ENCODE results near the gene MAU2. TPM values are rescaled to one million over a fixed set of nuclear protein-coding genes. Genes with fewer than 3 reads are reported as not detected.

The MAU2 gene
- total and polyA plus RNA-seq, 2 experiments from 2014 or later, result 18.9 to 62.2 TPM

GRCh38 chr19:19280561-19280960, 40.1 kb upstream of the MAU2 start:
- ATAC-seq (no peak), DNase-seq (ENCODE audit: low spot score) (no peak)
- H3K27me3 ChIP-seq (ENCODE audit: insufficient read depth), result no peaks in the 10 kb centered on the region
- H4K20me1 ChIP-seq (replicated peaks; ENCODE audit: insufficient read depth), result peaks cover 5% of the 10 kb centered on the region
- H3K4me3 ChIP-seq, result no peak overlapping the region
- H3K27me3 Mint-ChIP-seq (ENCODE audit: insufficient read depth, low read depth, poor library complexity), result peaks cover 4% of the 10 kb centered on the region
- H3K27ac ChIP-seq (ENCODE audit: low read depth), result no peak overlapping the region
- H3F3A ChIP-seq (replicated peaks; ENCODE audit: low read depth), result no peaks in the 10 kb centered on the region
- H3K27ac Mint-ChIP-seq, result peak overlapping the region; percentile 34; the same call in 1 of the 2 replicates
- H3K4me3 Mint-ChIP-seq, result no peak overlapping the region
- no peaks in the 10 kb centered on the region for H3K4me1 Mint-ChIP-seq
- H3K4me1 ChIP-seq (ENCODE audit: insufficient read depth), result no peaks in the 10 kb centered on the region
- H3K9me2 ChIP-seq (ENCODE audit: insufficient read depth), result no peaks in the 10 kb centered on the region
- TF ChIP-seq NANOG (IDR thresholded peaks at IDR 0.05; ENCODE audit: borderline replicate concordance), result no peak
- TF ChIP-seq ZNF114 (CRISPR knock-in tag; IDR thresholded peaks at IDR 0.05), result no peak
- TF ChIP-seq, protein P1, sequence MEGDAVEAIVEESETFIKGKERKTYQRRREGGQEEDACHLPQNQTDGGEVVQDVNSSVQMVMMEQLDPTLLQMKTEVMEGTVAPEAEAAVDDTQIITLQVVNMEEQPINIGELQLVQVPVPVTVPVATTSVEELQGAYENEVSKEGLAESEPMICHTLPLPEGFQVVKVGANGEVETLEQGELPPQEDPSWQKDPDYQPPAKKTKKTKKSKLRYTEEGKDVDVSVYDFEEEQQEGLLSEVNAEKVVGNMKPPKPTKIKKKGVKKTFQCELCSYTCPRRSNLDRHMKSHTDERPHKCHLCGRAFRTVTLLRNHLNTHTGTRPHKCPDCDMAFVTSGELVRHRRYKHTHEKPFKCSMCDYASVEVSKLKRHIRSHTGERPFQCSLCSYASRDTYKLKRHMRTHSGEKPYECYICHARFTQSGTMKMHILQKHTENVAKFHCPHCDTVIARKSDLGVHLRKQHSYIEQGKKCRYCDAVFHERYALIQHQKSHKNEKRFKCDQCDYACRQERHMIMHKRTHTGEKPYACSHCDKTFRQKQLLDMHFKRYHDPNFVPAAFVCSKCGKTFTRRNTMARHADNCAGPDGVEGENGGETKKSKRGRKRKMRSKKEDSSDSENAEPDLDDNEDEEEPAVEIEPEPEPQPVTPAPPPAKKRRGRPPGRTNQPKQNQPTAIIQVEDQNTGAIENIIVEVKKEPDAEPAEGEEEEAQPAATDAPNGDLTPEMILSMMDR (conservative IDR thresholded peaks at IDR 0.05; ENCODE audit: low read depth in 2 of 2), result no peak
- no peak for TF ChIP-seq CREB1 (CRISPR knock-in tag; IDR thresholded peaks at IDR 0.05; ENCODE audit: low read depth)
- no peak for TF ChIP-seq ZNF331 (CRISPR knock-in tag; IDR thresholded peaks at IDR 0.05; ENCODE audit: low read depth)
- no peak for TF ChIP-seq POLR2AphosphoS5 (IDR thresholded peaks at IDR 0.05; ENCODE audit: low read depth)
- TF ChIP-seq STAT1 (IDR thresholded peaks at IDR 0.05; ENCODE audit: unreplicated experiment), result no peak
- no peak for TF ChIP-seq JUNB (IDR thresholded peaks at IDR 0.05; ENCODE audit: unreplicated experiment)
- TF ChIP-seq, protein P2, sequence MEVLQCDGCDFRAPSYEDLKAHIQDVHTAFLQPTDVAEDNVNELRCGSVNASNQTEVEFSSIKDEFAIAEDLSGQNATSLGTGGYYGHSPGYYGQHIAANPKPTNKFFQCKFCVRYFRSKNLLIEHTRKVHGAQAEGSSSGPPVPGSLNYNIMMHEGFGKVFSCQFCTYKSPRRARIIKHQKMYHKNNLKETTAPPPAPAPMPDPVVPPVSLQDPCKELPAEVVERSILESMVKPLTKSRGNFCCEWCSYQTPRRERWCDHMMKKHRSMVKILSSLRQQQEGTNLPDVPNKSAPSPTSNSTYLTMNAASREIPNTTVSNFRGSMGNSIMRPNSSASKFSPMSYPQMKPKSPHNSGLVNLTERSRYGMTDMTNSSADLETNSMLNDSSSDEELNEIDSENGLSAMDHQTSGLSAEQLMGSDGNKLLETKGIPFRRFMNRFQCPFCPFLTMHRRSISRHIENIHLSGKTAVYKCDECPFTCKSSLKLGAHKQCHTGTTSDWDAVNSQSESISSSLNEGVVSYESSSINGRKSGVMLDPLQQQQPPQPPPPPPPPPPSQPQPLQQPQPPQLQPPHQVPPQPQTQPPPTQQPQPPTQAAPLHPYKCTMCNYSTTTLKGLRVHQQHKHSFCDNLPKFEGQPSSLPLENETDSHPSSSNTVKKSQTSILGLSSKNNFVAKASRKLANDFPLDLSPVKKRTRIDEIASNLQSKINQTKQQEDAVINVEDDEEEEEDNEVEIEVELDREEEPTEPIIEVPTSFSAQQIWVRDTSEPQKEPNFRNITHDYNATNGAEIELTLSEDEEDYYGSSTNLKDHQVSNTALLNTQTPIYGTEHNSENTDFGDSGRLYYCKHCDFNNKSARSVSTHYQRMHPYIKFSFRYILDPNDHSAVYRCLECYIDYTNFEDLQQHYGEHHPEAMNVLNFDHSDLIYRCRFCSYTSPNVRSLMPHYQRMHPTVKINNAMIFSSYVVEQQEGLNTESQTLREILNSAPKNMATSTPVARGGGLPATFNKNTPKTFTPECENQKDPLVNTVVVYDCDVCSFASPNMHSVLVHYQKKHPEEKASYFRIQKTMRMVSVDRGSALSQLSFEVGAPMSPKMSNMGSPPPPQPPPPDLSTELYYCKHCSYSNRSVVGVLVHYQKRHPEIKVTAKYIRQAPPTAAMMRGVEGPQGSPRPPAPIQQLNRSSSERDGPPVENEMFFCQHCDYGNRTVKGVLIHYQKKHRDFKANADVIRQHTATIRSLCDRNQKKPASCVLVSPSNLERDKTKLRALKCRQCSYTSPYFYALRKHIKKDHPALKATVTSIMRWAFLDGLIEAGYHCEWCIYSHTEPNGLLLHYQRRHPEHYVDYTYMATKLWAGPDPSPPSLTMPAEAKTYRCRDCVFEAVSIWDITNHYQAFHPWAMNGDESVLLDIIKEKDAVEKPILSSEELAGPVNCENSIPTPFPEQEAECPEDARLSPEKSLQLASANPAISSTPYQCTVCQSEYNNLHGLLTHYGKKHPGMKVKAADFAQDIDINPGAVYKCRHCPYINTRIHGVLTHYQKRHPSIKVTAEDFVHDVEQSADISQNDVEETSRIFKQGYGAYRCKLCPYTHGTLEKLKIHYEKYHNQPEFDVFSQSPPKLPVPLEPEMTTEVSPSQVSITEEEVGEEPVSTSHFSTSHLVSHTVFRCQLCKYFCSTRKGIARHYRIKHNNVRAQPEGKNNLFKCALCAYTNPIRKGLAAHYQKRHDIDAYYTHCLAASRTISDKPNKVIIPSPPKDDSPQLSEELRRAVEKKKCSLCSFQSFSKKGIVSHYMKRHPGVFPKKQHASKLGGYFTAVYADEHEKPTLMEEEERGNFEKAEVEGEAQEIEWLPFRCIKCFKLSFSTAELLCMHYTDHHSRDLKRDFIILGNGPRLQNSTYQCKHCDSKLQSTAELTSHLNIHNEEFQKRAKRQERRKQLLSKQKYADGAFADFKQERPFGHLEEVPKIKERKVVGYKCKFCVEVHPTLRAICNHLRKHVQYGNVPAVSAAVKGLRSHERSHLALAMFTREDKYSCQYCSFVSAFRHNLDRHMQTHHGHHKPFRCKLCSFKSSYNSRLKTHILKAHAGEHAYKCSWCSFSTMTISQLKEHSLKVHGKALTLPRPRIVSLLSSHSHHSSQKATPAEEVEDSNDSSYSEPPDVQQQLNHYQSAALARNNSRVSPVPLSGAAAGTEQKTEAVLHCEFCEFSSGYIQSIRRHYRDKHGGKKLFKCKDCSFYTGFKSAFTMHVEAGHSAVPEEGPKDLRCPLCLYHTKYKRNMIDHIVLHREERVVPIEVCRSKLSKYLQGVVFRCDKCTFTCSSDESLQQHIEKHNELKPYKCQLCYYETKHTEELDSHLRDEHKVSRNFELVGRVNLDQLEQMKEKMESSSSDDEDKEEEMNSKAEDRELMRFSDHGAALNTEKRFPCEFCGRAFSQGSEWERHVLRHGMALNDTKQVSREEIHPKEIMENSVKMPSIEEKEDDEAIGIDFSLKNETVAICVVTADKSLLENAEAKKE (CRISPR knock-in tag; IDR thresholded peaks at IDR 0.05), result no peak
- no peak for TF ChIP-seq EZH2 (IDR thresholded peaks at IDR 0.05; ENCODE audit: low read depth, unreplicated experiment)
- no peak for TF ChIP-seq REST (IDR thresholded peaks at IDR 0.05; ENCODE audit: unreplicated experiment)
- no peak overlapping the region for H2AFZ ChIP-seq
- peaks cover 12% of the 10 kb centered on the region; the same call in 1 of the 2 replicates for H3K36me3 ChIP-seq (ENCODE audit: insufficient read depth)
- no peaks in the 10 kb centered on the region for H3K79me2 ChIP-seq (replicated peaks; ENCODE audit: insufficient read depth)
- H3K4me2 ChIP-seq, result no peak overlapping the region
- H3K36me3 Mint-ChIP-seq (ENCODE audit: low read depth), result peaks cover 32% of the 10 kb centered on the region
- no peaks in the 10 kb centered on the region for H3K9me3 Mint-ChIP-seq
